IMR-90 (cell line): ENCODE data around the gene HCAR3. TPM values are rescaled to one million over a fixed set of nuclear protein-coding genes. Genes with fewer than 3 reads are reported as not detected.
"Not testable (repeated sequence)": the region's sequence is repeated elsewhere in the genome, so short reads cannot be mapped to it uniquely, and the experiment has no call there.

Source experiments
- ATAC-seq: fragments of 200-7000 bp; cut with Tn5 transposase; 2 replicates; pipeline ENCODE4 v1.9.1; 2020; ENCODE audit warnings: low read depth, mild to moderate bottlenecking, moderate library complexity
- BruUV-seq: library from RNA; stranded (reverse); fragments of 400-500 nt; replicated peaks from 2 replicates; lab custom pipeline; 2021; lab: Mats Ljungman, UMichigan
- CTCF ChIA-PET: fragments of 300-600 bp; formaldehyde crosslinking; extraction: SDS; loops from one replicate; lab custom pipeline; 2021; ENCODE audit warnings: antibody characterized with exemption; lab: Yijun Ruan, JAX
- POLR2A ChIA-PET: fragments of 300-600 bp; sonication (Branson Sonifier 250); formaldehyde crosslinking; loops from one replicate; lab custom pipeline; 2022; ENCODE audit warnings: antibody characterized with exemption; ENCODE audit not compliant: unreplicated experiment; lab: Charles Lee
- DNase-seq: peaks from one replicate; pipeline ENCODE4 v3.0.0; 2013
- H2AFZ ChIP-seq: replicated peaks from 2 replicates; pipeline ENCODE3; 2013; ENCODE audit warnings: low read length, mild to moderate bottlenecking; ENCODE audit not compliant: poor library complexity
- H2AK5ac ChIP-seq: 2 replicates; pipeline ENCODE4 v1.6.1; 2013; ENCODE audit warnings: low read depth, low read length, inconsistent platforms
- H2AK9ac ChIP-seq: replicated peaks from 2 replicates; pipeline ENCODE3; 2013; ENCODE audit warnings: mild to moderate bottlenecking, low read depth, low read length, moderate library complexity; ENCODE audit not compliant: poor library complexity
- H2BK120ac ChIP-seq: 2 replicates; pipeline ENCODE4 v1.6.1; 2013; ENCODE audit warnings: low read depth, low read length, inconsistent platforms
- H2BK15ac ChIP-seq: 3 replicates; pipeline ENCODE4 v1.6.1; 2013; ENCODE audit warnings: low read depth, low read length, inconsistent platforms
- H2BK20ac ChIP-seq: 2 replicates; pipeline ENCODE4 v1.6.1; 2013; ENCODE audit warnings: low read depth, mild to moderate bottlenecking, inconsistent platforms, low read length, moderate library complexity
- H2BK5ac ChIP-seq: 2 replicates; pipeline ENCODE4 v1.6.1; 2013; ENCODE audit warnings: mild to moderate bottlenecking, low read depth, low read length, inconsistent platforms; ENCODE audit not compliant: poor library complexity, severe bottlenecking
- H3K14ac ChIP-seq: replicated peaks from 2 replicates; pipeline ENCODE4 v1.6.1; 2013; ENCODE audit warnings: low read depth, low read length, inconsistent platforms
- H3K18ac ChIP-seq: 2 replicates; pipeline ENCODE4 v1.6.1; 2013; ENCODE audit warnings: low read depth, low read length, control low read depth
- H3K23ac ChIP-seq: 2 replicates; pipeline ENCODE4 v1.6.1; 2013; ENCODE audit warnings: low read depth, low read length, inconsistent platforms
- H3K27ac ChIP-seq: 2 replicates; pipeline ENCODE4 v1.5.1; 2013; ENCODE audit warnings: mild to moderate bottlenecking, control low read depth, low read length; ENCODE audit not compliant: insufficient read depth
- H3K27me3 ChIP-seq: 2 replicates; pipeline ENCODE4 v1.6.1; 2013; ENCODE audit warnings: low read length; ENCODE audit not compliant: control insufficient read depth, insufficient read depth
- H3K36me3 ChIP-seq: 2 replicates; pipeline ENCODE4 v1.6.1; 2013; ENCODE audit warnings: low read length, mixed read lengths; ENCODE audit not compliant: control insufficient read depth, insufficient read depth
- H3K4ac ChIP-seq: 2 replicates; pipeline ENCODE4 v1.6.1; 2013; ENCODE audit warnings: low read depth, low read length, inconsistent platforms
- H3K4me1 ChIP-seq: 2 replicates; pipeline ENCODE4 v1.6.1; 2013; ENCODE audit warnings: low read length, mixed read lengths; ENCODE audit not compliant: control insufficient read depth, insufficient read depth
- H3K4me2 ChIP-seq: 2 replicates; pipeline ENCODE4 v1.6.1; 2013; ENCODE audit warnings: low read depth, mild to moderate bottlenecking, control low read depth, low read length, moderate library complexity
- H3K4me3 ChIP-seq: 2 replicates; pipeline ENCODE4 v1.5.1; 2013; ENCODE audit warnings: low read depth, mild to moderate bottlenecking, control low read depth, low read length, moderate library complexity; ENCODE audit not compliant: insufficient read depth
- H3K56ac ChIP-seq: 2 replicates; pipeline ENCODE4 v1.6.1; 2013; ENCODE audit warnings: low read length, inconsistent platforms; ENCODE audit not compliant: insufficient read depth; ENCODE audit errors: extremely low read depth
- H3K79me1 ChIP-seq, 2 experiments: 2 replicates each; pipeline ENCODE4 v1.6.1; 2013; ENCODE audit warnings: low read length in 2 of 2, inconsistent platforms in 1 of 2, low read depth in 1 of 2
- H3K9ac ChIP-seq: 2 replicates; pipeline ENCODE4 v1.6.1; 2013; ENCODE audit warnings: low read depth, low read length, control low read depth
- H3K9me1 ChIP-seq: 2 replicates; pipeline ENCODE4 v1.6.1; 2013; ENCODE audit warnings: low read length, inconsistent platforms; ENCODE audit not compliant: insufficient read depth
- H3K9me3 ChIP-seq: 2 replicates; pipeline ENCODE4 v1.6.1; 2013; ENCODE audit warnings: low read length; ENCODE audit not compliant: control insufficient read depth, insufficient read depth
- H4K20me1 ChIP-seq: 2 replicates; pipeline ENCODE4 v1.6.1; 2013; ENCODE audit warnings: low read length, inconsistent platforms; ENCODE audit not compliant: insufficient read depth
- H4K5ac ChIP-seq: 2 replicates; pipeline ENCODE4 v1.6.1; 2013; ENCODE audit warnings: mild to moderate bottlenecking, low read depth, low read length, control low read depth
- H4K8ac ChIP-seq, 2 experiments: 2 replicates each; pipeline ENCODE4 v1.6.1; 2013; ENCODE audit warnings: low read depth in 2 of 2, low read length in 2 of 2, control low read depth in 1 of 2, inconsistent platforms in 1 of 2
- H4K91ac ChIP-seq: 2 replicates; pipeline ENCODE4 v1.6.1; 2013; ENCODE audit warnings: low read depth, low read length, inconsistent platforms; ENCODE audit not compliant: insufficient read depth
- WGBS, 2 experiments: methylation state at CpG; one replicate each; pipeline versions ENCODE4 v1.1.5 to v1.1.7; 2013; ENCODE audit warnings: missing lambda C conversion rate in 2 of 2; ENCODE audit not compliant: insufficient read length in 1 of 2; ENCODE audit errors: extremely low coverage in 2 of 2; 5-methylcytosine and 5-hydroxymethylcytosine counted together
- dilution Hi-C: fragments of 300-500 bp; cut with HindIII; formaldehyde crosslinking; loops from one replicate; pipeline ENCODE4 v1.14.3; 2018; ENCODE audit warnings: low sequenced_read_pairs; ENCODE audit not compliant: unreplicated experiment
- in situ Hi-C: fragments of 300-500 bp; cut with MboI; formaldehyde crosslinking; loops from 3 replicates; pipeline ENCODE4 v1.14.3; 2019; ENCODE audit warnings: low sequenced_read_pairs, inconsistent platforms, mixed read lengths
- intact Hi-C: fragments of 100-400 bp; cut with micrococcal nuclease; formaldehyde crosslinking; loops from 2 replicates; pipeline ENCODE4 v1.10.0; 2022
- polyA plus RNA-seq, 3 experiments: library from polyadenylated mRNA; depleted of rRNA; stranded (reverse); fragments of >200 nt; gene quantifications; 2 replicates each; pipeline ENCODE4 v1.2.3, GENCODE V29; 2012; ENCODE audit warnings: low replicate concordance in 1 of 3
- total RNA-seq: library from RNA; depleted of rRNA; stranded (reverse); fragments of >200 nt; gene quantifications from 2 replicates; pipeline ENCODE4 v1.2.3, GENCODE V29; 2012

HCAR3 gene
- total and polyA plus RNA-seq, 2 of the 4 experiments (the other 2 are of a cell fraction), result not detected

DNA sequence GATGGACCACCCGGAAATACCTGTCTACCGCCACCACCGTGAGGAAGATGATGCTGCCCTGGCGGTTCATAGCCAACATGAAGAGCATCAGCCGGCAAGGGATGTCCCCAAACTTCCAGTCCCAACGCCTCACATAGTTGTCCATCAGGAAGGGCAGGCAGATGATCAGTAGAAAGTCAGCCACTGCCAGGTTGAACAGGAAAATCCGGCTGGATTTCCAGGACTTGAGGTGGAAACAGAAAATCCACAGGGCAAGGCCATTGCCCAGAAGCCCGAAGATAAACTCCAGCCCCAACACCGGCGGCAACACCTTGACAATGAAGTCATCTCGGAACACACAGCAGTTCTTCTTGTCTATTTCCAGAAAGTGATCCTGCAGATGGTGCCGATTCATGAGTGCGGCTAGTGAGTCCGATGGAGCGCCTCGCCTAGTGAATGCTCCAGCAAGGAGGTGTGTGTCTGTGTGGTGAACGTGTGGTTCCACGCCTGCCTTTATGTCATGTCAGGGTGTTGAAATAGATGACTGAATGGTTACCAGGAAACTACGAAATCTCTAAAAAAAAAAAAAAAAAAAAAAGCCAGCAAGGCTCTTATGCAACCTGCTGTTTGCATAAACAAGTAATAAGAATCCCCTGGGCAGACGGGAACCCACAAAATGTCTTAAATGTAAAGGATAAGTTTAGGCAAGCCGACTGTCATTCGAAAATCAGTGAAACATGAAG lies 13.6 kb downstream of the HCAR3 start, which contains the start of gene HCAR2:
HCAR2 (minus strand) TSS at position 468 of the 722 bp plus-strand sequence; CDS start at position 394, 74 bp downstream.
- H3K27me3 ChIP-seq, H3K56ac ChIP-seq, H3K23ac ChIP-seq, H4K20me1 ChIP-seq, H3K36me3 ChIP-seq, in situ Hi-C loops, H3K14ac ChIP-seq, dilution Hi-C loops, ATAC-seq, H3K9me1 ChIP-seq, CTCF ChIA-PET, H3K79me1 ChIP-seq, H2BK120ac ChIP-seq, H3K4me1 ChIP-seq, H2BK15ac ChIP-seq, POLR2A ChIA-PET, H2AFZ ChIP-seq, BruUV-seq, intact Hi-C loops, H3K4ac ChIP-seq, H4K5ac ChIP-seq, H2BK20ac ChIP-seq, H3K9ac ChIP-seq, H3K4me2 ChIP-seq, H2BK5ac ChIP-seq, H3K27ac ChIP-seq, H2AK5ac ChIP-seq, H2AK9ac ChIP-seq, H4K91ac ChIP-seq, H3K4me3 ChIP-seq, H3K18ac ChIP-seq, DNase-seq, H4K8ac ChIP-seq, H3K9me3 ChIP-seq: not testable (repeated sequence)
- WGBS, 2 experiments, result 100% methylated on average over 2 of the region's 22 CpGs; no CpG with 5 or more reads in 1 of the 2 experiments

DNA sequence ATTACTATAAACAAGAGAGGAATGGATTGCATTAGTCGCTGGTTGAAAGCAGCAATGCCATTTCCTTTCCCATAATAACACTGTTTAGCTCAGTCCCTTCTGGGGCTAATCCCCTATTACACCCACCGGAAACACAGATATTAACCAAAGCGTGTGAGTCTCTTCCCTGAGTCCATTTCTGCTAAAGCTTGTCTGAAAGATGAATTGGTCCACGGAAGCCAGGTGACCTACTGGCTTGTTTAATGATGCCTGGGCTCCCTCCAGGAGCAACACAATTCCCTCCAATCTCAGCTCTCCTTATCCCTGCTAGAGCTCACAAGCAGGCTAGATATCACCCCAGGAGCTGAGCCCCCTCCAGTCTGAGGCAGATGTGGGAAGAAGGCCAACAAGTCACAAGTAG lies 15.1 kb downstream of the HCAR3 start:
- H2BK5ac ChIP-seq, POLR2A ChIA-PET, H4K91ac ChIP-seq, H2BK20ac ChIP-seq, H2AFZ ChIP-seq, H3K9ac ChIP-seq, H3K9me3 ChIP-seq, H3K23ac ChIP-seq, H3K27ac ChIP-seq, DNase-seq, intact Hi-C loops, dilution Hi-C loops, H2BK120ac ChIP-seq, in situ Hi-C loops, H2AK9ac ChIP-seq, H2AK5ac ChIP-seq, CTCF ChIA-PET, H3K9me1 ChIP-seq, H3K79me1 ChIP-seq, H3K18ac ChIP-seq, H3K4me1 ChIP-seq, H3K4ac ChIP-seq, H3K4me3 ChIP-seq, H3K56ac ChIP-seq, H2BK15ac ChIP-seq, H3K14ac ChIP-seq, H4K5ac ChIP-seq, H4K20me1 ChIP-seq, H3K27me3 ChIP-seq, H3K4me2 ChIP-seq, BruUV-seq, H3K36me3 ChIP-seq: not testable (repeated sequence)
- 0 out of 4 replicates have a peak overlapping the region, but pooled peaks of 1 of the 2 experiments have one; percentile 16 for H4K8ac ChIP-seq
- ATAC-seq, result peak; percentile 42; the same call in 1 of the 2 replicates
- 43% methylated on average over 2 of the region's 4 CpGs; no CpG with 5 or more reads in 1 of the 2 experiments for WGBS, 2 experiments
